HG03565 (cell line): ENCODE measurements around the gene THAP4.

Experiments
- ATAC-seq: cut with Tn5 transposase; IDR thresholded peaks from one replicate; pipeline ENCODE4 v1.9.1; 2021; ENCODE audit warnings: mild to moderate bottlenecking, moderate library complexity; ENCODE audit not compliant: unreplicated experiment

The THAP4 gene

DNA sequence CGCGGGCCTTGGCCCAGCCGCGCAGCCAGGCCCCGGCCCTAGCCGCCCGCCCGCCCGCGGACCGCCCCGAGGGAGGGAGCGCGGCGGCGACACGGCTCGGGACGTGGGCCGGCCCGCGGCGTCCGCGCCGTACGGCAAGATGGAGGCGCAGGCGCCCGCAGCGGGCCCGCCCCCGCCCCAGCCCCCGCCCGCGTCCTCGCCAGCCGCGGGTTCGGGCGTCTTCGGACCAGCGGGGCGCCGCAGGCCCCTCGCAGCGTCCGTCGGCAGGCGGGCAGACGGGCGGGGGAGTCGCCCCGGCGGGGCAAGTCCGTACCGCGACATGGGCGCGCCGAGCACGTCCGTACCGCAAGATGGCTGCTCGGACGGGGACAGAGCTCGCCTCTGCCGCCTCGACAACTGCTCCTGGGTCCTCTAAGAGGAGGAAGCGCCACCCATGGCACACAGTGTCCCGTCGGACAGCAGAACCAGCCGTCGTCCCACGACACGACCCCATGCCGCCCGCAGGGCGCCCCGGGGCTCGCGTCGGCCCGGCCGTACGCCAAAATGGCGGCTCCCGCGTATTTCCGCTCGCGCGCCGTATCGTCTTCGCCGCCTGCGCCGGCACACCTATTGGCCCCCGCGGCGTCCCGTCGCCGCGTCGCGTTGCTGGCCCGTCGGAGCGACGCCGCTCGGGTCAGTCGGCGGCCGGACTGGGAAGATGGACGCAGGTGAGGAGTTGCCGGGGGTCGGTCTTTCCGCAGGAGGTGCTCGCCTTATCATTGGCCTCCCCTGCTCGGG is at the start of gene THAP4, which contains the start of gene ATG4B:
Gene THAP4 (minus strand): TSS at position 141 of the 777 bp plus-strand sequence. CDS start 141 bp downstream, outside the sequence.
Gene ATG4B (plus strand): TSS at position 676 of the 777 bp plus-strand sequence. CDS start 22 bp downstream, at position 698.
- peak; percentile 50 for ATAC-seq

DNA sequence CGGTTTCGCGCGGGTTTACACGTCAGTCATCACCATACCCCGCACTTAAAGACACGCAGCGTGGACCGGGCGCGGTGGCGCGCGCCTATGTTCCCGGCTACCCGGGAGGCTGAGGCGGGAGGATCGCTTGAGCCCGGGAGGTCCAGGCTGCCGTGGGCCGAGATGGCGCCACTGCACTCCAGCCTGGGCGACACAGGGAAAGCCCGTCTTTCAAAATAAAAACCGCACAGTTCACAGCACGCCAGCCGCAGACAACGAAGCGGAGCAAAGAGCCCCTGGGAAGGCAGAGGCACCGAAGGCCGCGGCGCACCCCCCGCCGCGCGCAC is 49.3 kb upstream of the THAP4 start:
- no peak for ATAC-seq

DNA sequence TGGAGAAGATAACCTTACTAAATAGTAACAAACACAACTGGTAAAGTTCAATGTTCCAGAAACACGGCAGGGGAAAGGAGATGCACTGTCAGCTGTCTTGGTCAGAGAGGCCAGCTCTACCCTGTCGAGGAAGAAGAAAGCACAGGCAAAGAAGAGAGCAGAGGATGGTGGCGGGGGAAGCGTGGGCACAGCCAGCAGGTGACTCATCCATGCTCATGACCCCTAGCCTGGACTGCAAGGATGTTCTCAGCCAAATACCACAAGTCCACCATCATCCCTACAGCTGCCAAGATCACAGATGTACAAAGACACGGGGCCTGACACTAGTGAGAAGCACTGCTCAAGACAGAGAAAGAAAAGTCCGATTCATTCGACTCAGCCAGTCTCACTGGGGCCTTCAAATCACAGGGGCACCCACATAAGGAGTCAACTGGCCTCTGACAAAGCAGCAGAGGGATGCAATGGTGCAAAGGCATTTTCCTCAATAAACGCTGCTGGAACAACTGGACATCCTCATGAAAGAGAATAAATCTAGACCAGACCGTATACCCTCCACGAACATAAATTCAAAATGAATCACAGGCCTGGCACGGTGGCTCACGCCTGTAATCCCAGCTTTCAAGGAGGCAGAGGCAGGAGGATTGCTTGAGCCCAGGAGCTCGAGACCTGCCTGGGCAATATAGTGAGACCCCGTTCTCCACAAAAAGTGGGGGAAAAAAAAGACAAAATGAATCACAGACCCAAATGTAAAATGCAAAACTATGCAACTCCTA is 44.1 kb upstream of the THAP4 start:
- ATAC-seq = no peak

- no peak for ATAC-seq
Measured at GRCh38 chr2:241680044-241680443, 43.1 kb upstream of the THAP4 start.

GRCh38 chr2:241678784-241679540 is 42.0 kb upstream of the THAP4 start:
- no peak for ATAC-seq

DNA sequence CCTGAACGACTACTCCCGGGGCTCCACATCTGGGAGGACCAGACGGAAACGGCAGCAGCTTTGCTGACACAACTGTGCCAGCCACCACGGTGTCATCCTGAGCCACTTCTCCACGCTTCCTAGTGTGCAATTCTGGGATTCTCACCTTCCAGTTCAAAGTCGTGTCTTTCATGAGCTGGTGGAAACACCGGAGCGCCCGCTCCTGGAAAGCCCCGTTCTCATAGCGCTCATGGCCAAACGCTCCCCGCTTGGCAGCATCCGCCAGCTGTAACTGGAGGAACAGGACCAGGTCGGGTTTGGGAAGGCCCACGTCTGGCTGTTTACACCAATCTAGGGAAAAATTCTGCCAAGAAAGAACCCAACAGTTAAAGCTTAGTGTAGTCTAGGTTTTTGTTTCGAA is 41.3 kb upstream of the THAP4 start:
- ATAC-seq = no peak

GRCh38 chr2:241677392-241677791 is 40.4 kb upstream of the THAP4 start:
- ATAC-seq = no peak

GRCh38 chr2:241676665-241677064 is 39.7 kb upstream of the THAP4 start:
- no peak for ATAC-seq

- no peak for ATAC-seq
Measured at GRCh38 chr2:241675885-241676284, 38.9 kb upstream of the THAP4 start.

DNA sequence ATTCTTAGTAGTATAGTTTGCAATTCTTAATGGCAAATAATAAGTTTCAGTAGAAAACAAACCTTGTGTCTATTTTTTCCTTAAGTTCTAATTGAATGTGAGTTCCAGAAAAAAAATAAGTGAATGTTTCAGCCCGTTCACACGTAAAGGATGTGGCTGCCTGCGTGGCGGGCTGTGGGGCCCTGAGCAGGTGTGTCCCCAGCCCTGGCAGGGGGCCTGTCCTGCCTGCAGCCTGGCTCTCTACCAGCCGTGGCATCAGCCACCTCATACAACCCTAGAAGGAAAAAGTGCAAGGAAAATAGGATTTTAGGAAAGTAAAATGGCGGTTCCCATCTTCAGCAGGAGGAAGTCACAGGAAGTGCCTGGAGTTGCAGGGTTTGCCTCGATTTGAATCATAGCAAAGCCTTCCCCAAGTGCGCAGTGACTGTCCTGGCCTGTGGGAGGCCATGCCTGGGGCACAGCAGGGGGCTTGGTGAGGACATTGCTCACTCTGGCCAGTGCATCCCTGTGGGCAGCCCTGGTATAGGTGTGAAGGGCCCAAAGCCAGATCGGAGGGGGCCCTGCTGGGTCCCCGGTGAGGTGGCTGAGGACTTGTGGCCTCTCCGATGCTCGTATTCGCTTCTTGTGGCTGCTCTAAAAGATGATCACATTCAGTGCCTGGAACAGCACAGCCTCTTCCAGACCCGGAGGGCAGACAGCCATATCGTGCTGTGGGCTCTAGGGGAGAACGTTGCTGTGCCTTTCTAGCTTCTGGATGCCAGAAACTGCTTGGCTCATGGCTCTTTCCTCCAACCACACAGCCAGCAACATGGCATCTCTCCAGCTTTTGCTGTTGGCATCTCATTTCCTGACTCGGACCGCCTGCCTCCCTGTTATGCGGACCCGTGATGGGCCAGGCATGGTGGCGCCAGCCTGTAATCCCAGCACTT is 37.1 kb upstream of the THAP4 start:
- ATAC-seq = no peak

DNA sequence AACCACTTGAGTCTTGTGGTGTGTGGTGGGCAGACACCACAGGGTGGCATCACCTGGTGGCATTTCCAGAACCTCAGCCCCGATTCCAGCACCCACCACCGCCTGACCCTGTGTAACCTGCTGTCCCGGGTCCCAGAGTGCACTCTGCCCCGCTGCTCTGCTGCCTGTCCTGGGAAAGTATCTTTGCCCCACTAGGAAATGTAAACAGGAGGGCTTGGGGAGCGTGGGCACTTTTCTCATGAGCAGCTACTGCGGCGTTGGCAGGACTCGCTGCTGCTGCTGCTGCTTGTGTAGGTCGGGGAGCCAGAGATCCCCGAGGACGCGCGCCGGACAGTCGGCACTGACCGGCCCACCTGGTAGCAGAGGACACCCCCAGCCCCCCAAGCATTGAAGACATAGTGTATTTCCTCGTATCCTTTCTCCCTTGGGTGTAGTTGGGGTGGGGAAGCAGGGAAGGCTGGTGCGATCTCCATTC is 36.3 kb upstream of the THAP4 start:
- ATAC-seq = no peak

GRCh38 chr2:241672243-241673188 is 35.6 kb upstream of the THAP4 start:
- no peak for ATAC-seq

DNA sequence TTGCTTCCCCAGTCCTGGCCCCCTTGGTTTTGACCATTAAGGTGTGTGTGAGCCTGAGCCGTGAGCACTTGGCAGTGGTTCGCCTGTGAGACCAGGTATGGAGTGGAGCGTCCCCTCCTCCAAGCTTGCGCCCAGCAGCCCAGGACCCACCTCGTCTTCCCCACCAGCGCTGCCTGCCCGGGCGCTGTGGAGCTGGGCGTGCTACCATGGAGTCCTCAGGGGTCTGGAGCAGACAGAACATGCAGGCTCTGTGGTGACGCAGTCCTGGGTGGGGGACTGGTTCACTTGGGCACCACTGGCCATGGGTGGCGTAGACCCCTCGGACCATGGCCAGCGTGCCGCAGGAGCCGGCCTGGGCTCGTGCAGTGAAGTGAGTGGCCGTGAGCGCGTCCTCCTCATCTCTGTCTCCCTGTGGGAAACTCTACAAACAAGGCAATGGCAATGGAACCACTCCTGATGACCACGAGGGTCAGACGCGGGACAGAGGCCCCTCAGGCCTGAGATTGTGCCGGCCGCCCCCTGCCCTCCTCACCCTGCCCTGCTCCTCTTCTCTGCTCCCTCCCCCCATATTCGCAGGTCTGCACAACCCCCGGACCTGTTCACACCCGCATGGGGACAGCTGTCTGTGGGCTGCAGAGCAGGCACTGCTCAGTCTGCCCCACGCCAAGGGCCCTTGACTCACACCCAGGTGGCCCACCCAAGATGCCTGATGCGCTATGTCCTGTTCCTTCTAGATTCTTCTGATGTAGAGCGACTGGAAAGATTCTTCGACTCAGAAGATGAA is 34.7 kb upstream of the THAP4 start:
- ATAC-seq = no peak

GRCh38 chr2:241670333-241671110 is 33.6 kb upstream of the THAP4 start:
- no peak for ATAC-seq

DNA sequence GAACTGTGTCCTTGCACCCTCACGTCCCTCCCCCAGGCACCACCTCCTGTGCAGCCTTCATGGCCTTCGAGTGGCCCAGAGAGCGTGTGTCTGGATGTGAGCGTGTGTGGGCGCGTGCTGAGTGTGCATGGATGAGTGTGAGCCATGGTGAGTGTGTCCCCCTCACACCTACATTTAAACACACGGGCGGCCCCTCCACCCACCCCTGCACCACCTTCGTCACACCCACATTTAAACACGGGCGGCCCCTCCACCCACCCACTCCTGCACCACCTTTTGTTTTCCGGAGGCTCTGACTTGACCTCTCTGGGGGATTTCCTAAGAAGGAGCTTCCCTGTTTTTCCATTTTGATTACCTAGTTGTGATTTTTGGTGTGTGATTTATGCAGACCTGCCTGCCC is 31.9 kb upstream of the THAP4 start:
- ATAC-seq = no peak

DNA sequence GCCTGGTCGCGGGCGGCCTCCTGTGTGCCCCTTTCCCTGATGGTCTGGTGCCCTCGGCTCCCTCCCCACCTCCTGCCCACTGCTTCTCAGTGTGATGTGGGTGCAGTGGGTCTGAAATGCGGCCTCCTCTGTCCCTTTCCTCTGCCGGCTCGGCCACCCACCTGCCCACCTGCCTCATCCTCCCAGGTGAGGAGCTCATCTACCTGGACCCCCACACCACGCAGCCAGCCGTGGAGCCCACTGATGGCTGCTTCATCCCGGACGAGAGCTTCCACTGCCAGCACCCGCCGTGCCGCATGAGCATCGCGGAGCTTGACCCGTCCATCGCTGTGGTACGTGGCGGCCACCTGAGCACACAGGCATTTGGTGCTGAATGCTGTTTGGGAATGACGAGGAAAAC is 31.4 kb upstream of the THAP4 start:
- no peak for ATAC-seq

DNA sequence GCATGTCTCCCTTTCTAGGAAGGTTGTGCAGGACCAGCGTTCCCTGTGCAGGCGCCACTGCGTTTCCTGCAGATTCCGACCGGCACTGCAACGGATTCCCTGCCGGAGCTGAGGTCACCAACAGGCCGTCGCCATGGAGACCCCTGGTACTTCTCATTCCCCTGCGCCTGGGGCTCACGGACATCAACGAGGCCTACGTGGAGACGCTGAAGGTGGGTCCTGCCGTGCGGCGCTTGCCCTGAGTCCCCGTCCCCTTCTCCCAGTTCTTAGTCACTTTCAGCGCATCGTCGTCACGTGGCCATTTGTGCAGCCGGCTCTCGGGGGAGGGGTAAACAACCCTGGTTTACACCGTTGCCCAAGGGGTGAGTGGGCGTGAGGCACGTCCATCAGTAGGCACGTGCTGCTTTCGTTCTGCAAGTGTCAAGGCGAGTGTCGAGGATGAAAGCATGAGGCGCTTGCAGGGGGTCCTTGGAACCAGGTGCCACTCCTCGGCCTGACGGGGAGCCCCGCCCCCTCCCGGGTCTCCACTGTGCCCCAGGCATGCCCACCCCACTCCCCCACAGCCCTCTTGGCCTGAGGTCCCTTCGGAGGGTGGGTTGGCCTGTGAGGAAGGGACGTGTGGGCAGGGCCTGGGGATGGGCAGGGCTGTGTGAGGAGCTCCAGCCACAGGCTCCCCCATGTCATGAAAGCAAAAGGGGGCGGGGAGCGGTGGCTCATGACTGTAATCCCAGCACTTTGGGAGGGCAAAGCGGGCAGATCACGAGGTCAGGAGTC is 29.9 kb upstream of the THAP4 start:
- no peak for ATAC-seq
